GM11168 (cell line): ENCODE results near the gene ADGRV1.

Source experiments
- in situ Hi-C: fragments of 300-500 bp; cut with MboI; formaldehyde crosslinking; loops from one replicate; pipeline ENCODE4 v1.12.0; 2022; ENCODE audit warnings: low sequenced_read_pairs; ENCODE audit not compliant: unreplicated experiment

The ADGRV1 gene

GRCh38 chr5:91137647-91138046 is 579.0 kb downstream of the ADGRV1 start:
- in situ Hi-C loops, result no loop called here

- in situ Hi-C loops, result no loop called here
Observed at GRCh38 chr5:91139572-91140200, 581.1 kb downstream of the ADGRV1 start.

GRCh38 chr5:91140657-91141056 is 582.1 kb downstream of the ADGRV1 start:
- in situ Hi-C loops, result no loop called here

GRCh38 chr5:91141642-91142041 is 583.0 kb downstream of the ADGRV1 start:
- in situ Hi-C loops, result no loop called here

- in situ Hi-C loops, result no loop called here
Observed at GRCh38 chr5:91142386-91142785, 583.8 kb downstream of the ADGRV1 start.

GRCh38 chr5:91142819-91143218 is 584.2 kb downstream of the ADGRV1 start:
- in situ Hi-C loops, result no loop called here

- in situ Hi-C loops, result no loop called here
Observed at GRCh38 chr5:91143840-91144239, 585.2 kb downstream of the ADGRV1 start.

- in situ Hi-C loops, result no loop called here
Observed at GRCh38 chr5:91144491-91145332, 586.1 kb downstream of the ADGRV1 start.

- in situ Hi-C loops, result no loop called here
Observed at GRCh38 chr5:91145333-91145620, 586.7 kb downstream of the ADGRV1 start.

GRCh38 chr5:91146230-91146629 is 587.6 kb downstream of the ADGRV1 start:
- in situ Hi-C loops, result no loop called here

- in situ Hi-C loops, result no loop called here
Observed at GRCh38 chr5:91146905-91147600, 588.5 kb downstream of the ADGRV1 start.

- in situ Hi-C loops, result no loop called here
Observed at GRCh38 chr5:91150234-91150633, 591.6 kb downstream of the ADGRV1 start.

- in situ Hi-C loops, result no loop called here
Observed at GRCh38 chr5:91150636-91151035, 592.0 kb downstream of the ADGRV1 start.

- in situ Hi-C loops, result no loop called here
Observed at GRCh38 chr5:91151947-91152346, 593.4 kb downstream of the ADGRV1 start.

GRCh38 chr5:91154338-91154737 is 595.7 kb downstream of the ADGRV1 start:
- in situ Hi-C loops, result no loop called here

- in situ Hi-C loops, result no loop called here
Observed at GRCh38 chr5:91155274-91155673, 596.7 kb downstream of the ADGRV1 start.

- in situ Hi-C loops, result no loop called here
Observed at GRCh38 chr5:91156242-91156641, 597.6 kb downstream of the ADGRV1 start.

- in situ Hi-C loops, result no loop called here
Observed at GRCh38 chr5:91158011-91158410, 599.4 kb downstream of the ADGRV1 start.

GRCh38 chr5:91159647-91160046 is 601.0 kb downstream of the ADGRV1 start:
- in situ Hi-C loops, result no loop called here

- in situ Hi-C loops, result no loop called here
Observed at GRCh38 chr5:91160714-91161285, 602.2 kb downstream of the ADGRV1 start.
